Hematopoietic multipotent progenitor cell (in vitro differentiated cells): Measurements from ENCODE around the gene TIGAR. TPM values are rescaled to one million over a fixed set of nuclear protein-coding genes. Genes with fewer than 3 reads are reported as not detected.

Experiments
- DNase-seq, 3 donors: peaks; one replicate each; pipeline ENCODE4 v3.0.0-alpha.2; 2011 to 2015; ENCODE audit warnings: low read depth in 2 of 3, low spot score in 2 of 3
- total RNA-seq: library from RNA; depleted of rRNA; stranded (reverse); fragments of >200 nt; gene quantifications from one replicate; pipeline ENCODE4 v1.2.3, GENCODE V29; 2012

Gene TIGAR
- total RNA-seq: 2.4 TPM

- DNase-seq: peak; percentile 81 to 96 (median 93)
Measured at GRCh38 chr12:4320853-4321701, at the start of gene TIGAR. TIGAR (plus strand) TSS chr12:4321213; CDS start chr12:4321272, 59 bp downstream.

GRCh38 chr12:4271717-4272423, 49.1 kb upstream of the TIGAR start:
- peak; percentile 62 to 95 (median 90) for DNase-seq

- peak; percentile 62 to 77 (median 74) for DNase-seq
Measured at GRCh38 chr12:4272424-4273272, 48.4 kb upstream of the TIGAR start.

- no peak for DNase-seq
Measured at GRCh38 chr12:4273273-4273651, 47.8 kb upstream of the TIGAR start.

GRCh38 chr12:4273652-4274395, 47.2 kb upstream of the TIGAR start, which contains the start of gene CCND2:
CCND2 (plus strand) TSS chr12:4273762; CDS start chr12:4274041, 279 bp downstream.
- peak in 2 of 3 donors; percentile 84 to 88 for DNase-seq

- no peak for DNase-seq
Measured at GRCh38 chr12:4274396-4275015, 46.5 kb upstream of the TIGAR start.

GRCh38 chr12:4275016-4275869, 45.8 kb upstream of the TIGAR start:
- no peak for DNase-seq

- no peak for DNase-seq
Measured at GRCh38 chr12:4275870-4276301, 45.1 kb upstream of the TIGAR start.

GRCh38 chr12:4276524-4277204, 44.3 kb upstream of the TIGAR start:
- peak; percentile 78 to 96 (median 93) for DNase-seq

GRCh38 chr12:4277205-4277543, 43.8 kb upstream of the TIGAR start:
- no peak for DNase-seq

- DNase-seq: no peak
Measured at GRCh38 chr12:4277857-4278256, 43.2 kb upstream of the TIGAR start.

- no peak for DNase-seq
Measured at GRCh38 chr12:4278329-4279197, 42.5 kb upstream of the TIGAR start.

GRCh38 chr12:4279198-4279690, 41.8 kb upstream of the TIGAR start:
- DNase-seq: no peak

- no peak for DNase-seq
Measured at GRCh38 chr12:4280351-4281163, 40.5 kb upstream of the TIGAR start.

GRCh38 chr12:4281173-4281654, 39.8 kb upstream of the TIGAR start:
- DNase-seq: no peak
